Measurements from ENCODE around the gene LDLRAD4.

The LDLRAD4 gene

GRCh38 chr18:13306583-13306982, 88.0 kb downstream of the LDLRAD4 start:
- Histone ChIP-seq H3K4me1 (ENCODE audit: control insufficient read depth, insufficient read depth, low read length) (no peaks in the 10 kb centered on the region), H3K9me3 (ENCODE audit: control insufficient read depth, low read length) (peaks cover 13% of the 10 kb centered on the region), H3K27me3 (replicated peaks; ENCODE audit: control insufficient read depth, insufficient read depth, low read length) (no peaks in the 10 kb centered on the region), H3K36me3 (ENCODE audit: control insufficient read depth, insufficient read depth, low read length, severe bottlenecking) (no peaks in the 10 kb centered on the region), H3K9ac (ENCODE audit: low read length) (no peak overlapping the region), H3K4me3 (ENCODE audit: low read length) (no peak overlapping the region)
- DNase-seq (ENCODE audit: low read depth) = no peak

DNA sequence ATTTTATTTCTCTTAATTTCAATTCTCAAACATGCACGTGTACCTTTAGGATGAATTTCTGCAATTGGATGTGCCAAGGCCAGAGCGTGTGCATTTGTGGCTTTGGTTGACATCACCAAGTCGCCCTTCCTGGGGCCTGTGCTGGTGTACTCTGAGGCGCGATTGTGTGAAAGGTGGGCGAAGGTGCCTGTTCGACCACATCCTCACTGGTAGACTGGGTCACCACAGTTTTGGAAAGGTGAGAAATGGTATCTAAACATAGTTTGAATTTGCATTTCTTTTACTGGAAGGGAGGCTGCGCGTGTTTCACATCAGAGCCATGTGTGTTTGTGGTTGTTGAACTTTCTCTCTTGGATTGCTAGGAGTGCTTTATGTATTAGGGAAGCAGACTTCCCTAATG, 89.8 kb downstream of the LDLRAD4 start:
- Histone ChIP-seq H3K27me3 (replicated peaks; ENCODE audit: control insufficient read depth, insufficient read depth, low read length) (no peaks in the 10 kb centered on the region), H3K4me3 (ENCODE audit: low read length) (no peak overlapping the region)

DNA sequence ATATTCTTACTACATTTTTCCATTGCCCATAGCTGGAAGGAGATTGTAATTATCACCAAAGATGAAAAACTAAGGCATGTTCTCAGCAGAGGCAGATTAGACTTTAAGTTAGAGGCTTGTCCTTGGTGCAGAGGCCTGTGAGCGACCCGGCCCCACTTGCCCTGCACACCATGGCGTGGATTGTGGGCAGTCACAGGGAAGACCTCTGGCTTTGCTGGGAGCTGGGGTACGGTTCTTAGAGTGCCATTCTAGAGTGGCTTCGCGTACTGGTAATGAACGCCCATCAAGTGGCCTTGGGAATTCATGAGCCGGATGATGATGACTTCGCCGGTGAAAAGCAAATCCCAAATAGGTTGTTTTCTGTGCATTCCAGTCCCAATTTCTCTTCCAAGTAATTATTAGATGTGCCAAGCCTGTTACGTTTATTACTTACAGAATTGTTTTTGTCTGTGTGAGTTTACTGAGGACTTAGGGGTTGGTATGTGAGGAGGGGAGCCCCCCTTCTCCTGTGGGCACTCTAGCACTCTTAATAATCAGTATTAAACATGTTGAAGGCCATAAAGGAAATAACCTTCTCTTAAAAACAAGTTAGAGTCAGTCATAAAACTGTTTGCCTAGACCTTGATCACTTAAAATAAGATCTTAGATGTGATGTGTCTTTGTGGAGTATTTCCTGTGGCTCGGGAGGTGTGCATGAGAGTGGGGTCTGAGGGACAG, 90.6 kb downstream of the LDLRAD4 start:
- no peak for DNase-seq (ENCODE audit: low read depth)
- Histone ChIP-seq H3K4me3 (ENCODE audit: low read length) (no peak overlapping the region), H3K27me3 (replicated peaks; ENCODE audit: control insufficient read depth, insufficient read depth, low read length) (no peaks in the 10 kb centered on the region), H3K36me3 (ENCODE audit: control insufficient read depth, insufficient read depth, low read length, severe bottlenecking) (no peaks in the 10 kb centered on the region), H3K9ac (ENCODE audit: low read length) (no peak overlapping the region), H3K9me3 (ENCODE audit: control insufficient read depth, low read length) (peaks cover 13% of the 10 kb centered on the region), H3K4me1 (ENCODE audit: control insufficient read depth, insufficient read depth, low read length) (no peaks in the 10 kb centered on the region)

More for the DNA sequence above, 89.8 kb downstream of the LDLRAD4 start:
- peaks cover 13% of the 10 kb centered on the region for H3K9me3 ChIP-seq (ENCODE audit: control insufficient read depth, low read length)
- no peaks in the 10 kb centered on the region for H3K36me3 ChIP-seq (ENCODE audit: control insufficient read depth, insufficient read depth, low read length, severe bottlenecking)
- DNase-seq (ENCODE audit: low read depth) = no peak
- H3K9ac ChIP-seq (ENCODE audit: low read length) = no peak overlapping the region
- no peaks in the 10 kb centered on the region for H3K4me1 ChIP-seq (ENCODE audit: control insufficient read depth, insufficient read depth, low read length)

- Histone ChIP-seq H3K9me3 (ENCODE audit: control insufficient read depth, low read length) (peaks cover 15% of the 10 kb centered on the region), H3K4me1 (ENCODE audit: control insufficient read depth, insufficient read depth, low read length) (no peaks in the 10 kb centered on the region), H3K4me3 (ENCODE audit: low read length) (no peak overlapping the region), H3K36me3 (ENCODE audit: control insufficient read depth, insufficient read depth, low read length, severe bottlenecking) (no peaks in the 10 kb centered on the region), H3K9ac (ENCODE audit: low read length) (no peak overlapping the region), H3K27me3 (replicated peaks; ENCODE audit: control insufficient read depth, insufficient read depth, low read length) (no peaks in the 10 kb centered on the region)
- no peak for DNase-seq (ENCODE audit: low read depth)
Observed at GRCh38 chr18:13309748-13310670, 91.4 kb downstream of the LDLRAD4 start.

GRCh38 chr18:13311193-13311592, 92.6 kb downstream of the LDLRAD4 start:
- Histone ChIP-seq H3K4me3 (ENCODE audit: low read length) (no peak overlapping the region), H3K9ac (ENCODE audit: low read length) (no peak overlapping the region), H3K36me3 (ENCODE audit: control insufficient read depth, insufficient read depth, low read length, severe bottlenecking) (no peaks in the 10 kb centered on the region), H3K27me3 (replicated peaks; ENCODE audit: control insufficient read depth, insufficient read depth, low read length) (no peaks in the 10 kb centered on the region), H3K4me1 (ENCODE audit: control insufficient read depth, insufficient read depth, low read length) (no peaks in the 10 kb centered on the region), H3K9me3 (ENCODE audit: control insufficient read depth, low read length) (peaks cover 10% of the 10 kb centered on the region)
- DNase-seq (ENCODE audit: low read depth) = no peak

GRCh38 chr18:13312515-13312914, 94.0 kb downstream of the LDLRAD4 start:
- Histone ChIP-seq H3K4me3 (ENCODE audit: low read length) (no peak overlapping the region), H3K9me3 (ENCODE audit: control insufficient read depth, low read length) (peaks cover 21% of the 10 kb centered on the region), H3K27me3 (replicated peaks; ENCODE audit: control insufficient read depth, insufficient read depth, low read length) (no peaks in the 10 kb centered on the region), H3K9ac (ENCODE audit: low read length) (no peak overlapping the region), H3K4me1 (ENCODE audit: control insufficient read depth, insufficient read depth, low read length) (no peaks in the 10 kb centered on the region), H3K36me3 (ENCODE audit: control insufficient read depth, insufficient read depth, low read length, severe bottlenecking) (no peaks in the 10 kb centered on the region)
- no peak for DNase-seq (ENCODE audit: low read depth)

GRCh38 chr18:13313006-13313686, 94.6 kb downstream of the LDLRAD4 start:
- no peak for DNase-seq (ENCODE audit: low read depth)
- peaks cover 24% of the 10 kb centered on the region for H3K9me3 ChIP-seq (ENCODE audit: control insufficient read depth, low read length)

DNA sequence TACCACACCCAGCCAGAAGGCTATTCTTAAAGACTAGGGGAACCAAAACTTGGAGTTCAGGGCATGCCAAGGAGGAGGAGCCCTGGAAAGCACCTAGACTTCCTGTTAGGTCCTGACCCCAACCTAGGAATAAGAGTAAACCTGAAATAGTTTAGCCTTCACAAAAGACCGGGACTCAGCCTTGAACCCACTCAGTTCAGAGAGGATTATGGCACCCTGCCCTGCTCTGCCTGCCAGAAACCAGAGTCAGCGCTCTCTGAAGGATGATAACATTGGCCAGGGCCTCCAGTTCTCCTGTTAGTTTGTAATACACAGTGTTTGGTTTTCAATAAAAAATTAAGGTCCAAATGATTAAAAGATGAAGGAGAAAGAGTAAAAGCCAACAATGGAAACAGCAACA, 96.4 kb downstream of the LDLRAD4 start:
- Histone ChIP-seq H3K9ac (ENCODE audit: low read length) (no peak overlapping the region), H3K4me1 (ENCODE audit: control insufficient read depth, insufficient read depth, low read length) (no peaks in the 10 kb centered on the region)
- no peak for DNase-seq (ENCODE audit: low read depth)

More at GRCh38 chr18:13313006-13313686, 94.6 kb downstream of the LDLRAD4 start:
- H3K27me3 ChIP-seq (replicated peaks; ENCODE audit: control insufficient read depth, insufficient read depth, low read length) = no peaks in the 10 kb centered on the region
- no peak overlapping the region for H3K4me3 ChIP-seq (ENCODE audit: low read length)
- H3K9ac ChIP-seq (ENCODE audit: low read length) = no peak overlapping the region
- no peaks in the 10 kb centered on the region for H3K4me1 ChIP-seq (ENCODE audit: control insufficient read depth, insufficient read depth, low read length)
- H3K36me3 ChIP-seq (ENCODE audit: control insufficient read depth, insufficient read depth, low read length, severe bottlenecking) = no peaks in the 10 kb centered on the region

GRCh38 chr18:13316063-13316462, 97.5 kb downstream of the LDLRAD4 start:
- H3K4me3 ChIP-seq (ENCODE audit: low read length) = no peak overlapping the region
- H3K4me1 ChIP-seq (ENCODE audit: control insufficient read depth, insufficient read depth, low read length) = no peaks in the 10 kb centered on the region
- no peaks in the 10 kb centered on the region for H3K27me3 ChIP-seq (replicated peaks; ENCODE audit: control insufficient read depth, insufficient read depth, low read length)
- DNase-seq (ENCODE audit: low read depth) = no peak
- no peaks in the 10 kb centered on the region for H3K36me3 ChIP-seq (ENCODE audit: control insufficient read depth, insufficient read depth, low read length, severe bottlenecking)
- H3K9ac ChIP-seq (ENCODE audit: low read length) = no peak overlapping the region
- peaks cover 24% of the 10 kb centered on the region for H3K9me3 ChIP-seq (ENCODE audit: control insufficient read depth, low read length)

More for the DNA sequence above, 96.4 kb downstream of the LDLRAD4 start:
- Histone ChIP-seq H3K4me3 (ENCODE audit: low read length) (no peak overlapping the region), H3K36me3 (ENCODE audit: control insufficient read depth, insufficient read depth, low read length, severe bottlenecking) (no peaks in the 10 kb centered on the region), H3K9me3 (ENCODE audit: control insufficient read depth, low read length) (peaks cover 24% of the 10 kb centered on the region), H3K27me3 (replicated peaks; ENCODE audit: control insufficient read depth, insufficient read depth, low read length) (no peaks in the 10 kb centered on the region)

GRCh38 chr18:13317801-13318200, 99.2 kb downstream of the LDLRAD4 start:
- no peaks in the 10 kb centered on the region for H3K27me3 ChIP-seq (replicated peaks; ENCODE audit: control insufficient read depth, insufficient read depth, low read length)
- H3K36me3 ChIP-seq (ENCODE audit: control insufficient read depth, insufficient read depth, low read length, severe bottlenecking) = no peaks in the 10 kb centered on the region
- H3K9ac ChIP-seq (ENCODE audit: low read length) = no peak overlapping the region
- DNase-seq (ENCODE audit: low read depth) = no peak
- peaks cover 24% of the 10 kb centered on the region for H3K9me3 ChIP-seq (ENCODE audit: control insufficient read depth, low read length)
- no peaks in the 10 kb centered on the region for H3K4me1 ChIP-seq (ENCODE audit: control insufficient read depth, insufficient read depth, low read length)
- no peak overlapping the region for H3K4me3 ChIP-seq (ENCODE audit: low read length)

Measured in adipocyte (in vitro differentiated cells).